ENCODE results near the gene CCDC69. TPM values are rescaled to one million over a fixed set of nuclear protein-coding genes. Genes with fewer than 3 reads are reported as not detected.

Gene CCDC69
- 69.3 and 77.6 TPM in 2 replicates for total RNA-seq (2013; cell fraction: nucleolus; rRNA removed)
- 91.1 and 104 TPM in 2 replicates for total RNA-seq (2014; rRNA removed)
- total RNA-seq (2014; rRNA removed; fragmentation: Illumina TruSeq; extraction: Trizol) = 78.8 and 80.3 TPM in 2 replicates
- total RNA-seq (2021) = 77.3 and 80.8 TPM in 2 replicates
- polyA plus RNA-seq (2011; ENCODE audit: low read depth) = 37.5 TPM
- 36.7 and 42.3 TPM in 2 replicates for polyA plus RNA-seq (2011; rRNA removed)
- 56.7 and 66.0 TPM in 2 replicates for polyA plus RNA-seq (2011; cell fraction: cytosol; rRNA removed)
- polyA plus RNA-seq (2011; cell fraction: nucleus; rRNA removed) = 16.1 and 18.3 TPM in 2 replicates
- 46.8 and 47.5 TPM in 2 replicates for polyA plus RNA-seq (2012)
- polyA plus RNA-seq (2014; fragmentation: Illumina TruSeq; extraction: Trizol) = 104 and 106 TPM in 2 replicates
- polyA plus RNA-seq (2014; fragmentation: Nextera tagmentation; extraction: Ambion mirVana) = 10 to 100 TPM; 13.5 to 21.4 TPM
- 89.6 and 102 TPM in 2 replicates for polyA plus RNA-seq (2014; rRNA removed)
- 10 to 100 TPM; 55.7 to 59.8 TPM for polyA plus RNA-seq (2016; fragmentation: Nextera tagmentation; extraction: Ambion mirVana)
- polyA minus RNA-seq (2011; rRNA and poly(A)+ RNA removed) = 32.8 and 41.3 TPM in 2 replicates
- polyA minus RNA-seq (2011; cell fraction: cytosol; rRNA and poly(A)+ RNA removed) = 11.4 and 17.0 TPM in 2 replicates
- 11.6 and 16.5 TPM in 2 replicates for polyA minus RNA-seq (2011; cell fraction: nucleus; rRNA and poly(A)+ RNA removed)
- percentile 88 among the genes with signal in this experiment for Bru-seq, nascent RNA
- BruChase-seq, experiment 1, labeled RNA remaining after a 6-hour chase = percentile 89 among the genes with signal in this experiment
- percentile 83 among the genes with signal in this experiment for BruChase-seq, experiment 2, labeled RNA remaining after a 2-hour chase
- long read RNA-seq, experiment 1, transcript CCDC69-201 (9 exons, 3,451 nt) = major isoform, 16 of 28 reads
- long read RNA-seq, experiment 1, partial matches to known transcripts = 0 of 28 reads
- long read RNA-seq, experiment 1, other reads (novel, unspliced or antisense) = 9 of 28 reads
- long read RNA-seq, experiment 2, partial matches to known transcripts = 0 of 38 reads
- long read RNA-seq, experiment 2, other reads (novel, unspliced or antisense) = 36 of 38 reads

DNA sequence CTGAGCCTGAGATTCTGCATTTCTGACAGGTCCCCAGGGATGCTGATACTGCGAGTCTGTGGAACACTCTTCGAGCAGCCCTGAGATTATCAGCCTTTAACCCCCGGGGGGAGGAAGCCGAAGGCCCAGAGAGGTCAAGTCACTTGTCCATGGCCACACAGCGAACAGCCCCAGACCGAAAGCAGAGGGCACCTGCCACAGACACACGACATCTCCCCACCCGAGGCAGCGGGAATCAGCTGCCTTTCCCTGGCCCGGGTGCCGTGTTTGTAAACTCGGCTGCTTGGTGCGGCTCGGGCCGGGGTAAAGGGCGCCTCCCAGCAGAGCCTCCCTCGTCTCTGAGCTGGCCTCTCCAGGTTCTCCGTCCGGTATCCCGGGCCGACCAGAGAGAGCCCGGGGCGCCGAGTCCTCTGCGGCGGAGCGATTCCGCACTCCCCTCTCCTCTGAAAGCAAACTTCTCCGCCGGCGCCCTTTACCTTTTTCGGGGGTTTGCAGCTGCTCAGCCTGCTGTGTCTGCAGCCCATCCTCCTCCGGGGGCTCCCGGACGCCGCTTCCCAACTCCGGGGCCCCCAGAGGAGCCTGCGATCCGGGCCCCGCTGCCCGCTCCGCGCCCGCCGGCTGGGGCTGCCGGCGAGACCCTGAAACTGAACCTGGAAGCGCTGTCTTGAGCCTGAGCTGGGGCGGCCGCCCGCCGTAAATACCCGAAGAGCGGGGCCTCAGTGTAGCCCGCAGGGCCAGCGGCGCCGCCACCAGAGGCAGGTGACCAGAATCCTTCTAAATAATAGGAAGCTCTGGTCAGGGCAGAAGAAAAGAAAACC is at the start of gene CCDC69:
Gene CCDC69 (minus strand): TSS at position 646 of the 818 bp plus-strand sequence. CDS start 122 bp downstream, at position 524.
- H3K9me3 ChIP-seq (replicated peaks; ENCODE audit: control insufficient read depth, insufficient read depth, low read length) = no peaks in the 10 kb centered on the region
- WGBS (ENCODE audit: insufficient coverage, insufficient replicate concordance, low lambda C conversion rate, missing lambda C conversion rate) = under 1% methylated on average over 56 of the region's 58 CpGs
- intact Hi-C loops (cut with micrococcal nuclease; ENCODE audit: unreplicated experiment) = loop anchor here (1.0 to 5.0 kb wide), 4 partner anchors 9 to 74 kb away; no protein-coding TSS in a partner anchor
- POLR2A ChIA-PET = interaction anchor here (0.5 to 17.1 kb wide), 17 partner anchors 10 to 141 kb away, joined by 3 to 290 read pairs (median 5); partner anchors contain the start of genes ANXA6, GM2A and TNIP1
- peak within 1 kb of the TSS; percentile 93 for H3K4me2 ChIP-seq (ENCODE audit: control insufficient read depth, insufficient read depth)
- H4K20me1 ChIP-seq (ENCODE audit: control insufficient read depth, insufficient read depth) = no peaks in the 10 kb centered on the region
- DNase-seq (ENCODE audit: low read depth, low spot score) = no peak
- RAD21 ChIA-PET (ENCODE audit: unreplicated experiment) = interaction anchor here (0.8 to 7.8 kb wide), 17 partner anchors 10 to 101 kb away, joined by 3 to 117 read pairs (median 6); partner anchors contain the start of genes ANXA6 and GM2A
- no peaks in the 10 kb centered on the region for H3K27me3 ChIP-seq (replicated peaks in 1 of 2; ENCODE audit: control insufficient read depth in 2 of 2, insufficient read depth in 2 of 2, low read length in 1 of 2)
- H3K36me3 ChIP-seq (ENCODE audit: control insufficient read depth in 2 of 2, insufficient read depth in 2 of 2, low read length in 1 of 2) = peaks cover 0 to 2% of the 10 kb centered on the region in 2 experiments; a peak in 1 of 4 replicates
- peak; percentile 82 for ATAC-seq
- H3K27ac ChIP-seq (ENCODE audit: control insufficient read depth, insufficient read depth) = peak within 1 kb of the TSS; percentile 89
- peak within 1 kb of the TSS; percentile 55 for H2AFZ ChIP-seq (ENCODE audit: control insufficient read depth, low read depth, low read length)
- no peak for FAIRE-seq
- H3K4me3 ChIP-seq = peak within 1 kb of the TSS; percentile 97
- peaks cover 24% of the 10 kb centered on the region for H3K4me1 ChIP-seq (ENCODE audit: control insufficient read depth, insufficient read depth, low read length)
- H3K9ac ChIP-seq (ENCODE audit: control insufficient read depth, insufficient read depth, low read length) = peak within 1 kb of the TSS; percentile 91
- SMC1A ChIA-PET (ENCODE audit: uncharacterized antibody, unreplicated experiment) = interaction anchor here (0.6 to 18.6 kb wide), 13 partner anchors 8 to 498 kb away, joined by 3 to 325 read pairs (median 5); partner anchors contain the start of gene GM2A
- TSS peak; percentile 49 for BruUV-seq (replicated peaks)
- peaks cover 56% of the 10 kb centered on the region for H3K79me2 ChIP-seq (ENCODE audit: control insufficient read depth, insufficient read depth, low read length)
- in situ Hi-C loops (cut with MboI) = no loop called here
- CTCF ChIA-PET = interaction anchor here (0.8 to 17.0 kb wide), 11 partner anchors 12 to 125 kb away, joined by 3 to 293 read pairs (median 9); partner anchors contain the start of gene GM2A
- TF ChIP-seq, protein P1, sequence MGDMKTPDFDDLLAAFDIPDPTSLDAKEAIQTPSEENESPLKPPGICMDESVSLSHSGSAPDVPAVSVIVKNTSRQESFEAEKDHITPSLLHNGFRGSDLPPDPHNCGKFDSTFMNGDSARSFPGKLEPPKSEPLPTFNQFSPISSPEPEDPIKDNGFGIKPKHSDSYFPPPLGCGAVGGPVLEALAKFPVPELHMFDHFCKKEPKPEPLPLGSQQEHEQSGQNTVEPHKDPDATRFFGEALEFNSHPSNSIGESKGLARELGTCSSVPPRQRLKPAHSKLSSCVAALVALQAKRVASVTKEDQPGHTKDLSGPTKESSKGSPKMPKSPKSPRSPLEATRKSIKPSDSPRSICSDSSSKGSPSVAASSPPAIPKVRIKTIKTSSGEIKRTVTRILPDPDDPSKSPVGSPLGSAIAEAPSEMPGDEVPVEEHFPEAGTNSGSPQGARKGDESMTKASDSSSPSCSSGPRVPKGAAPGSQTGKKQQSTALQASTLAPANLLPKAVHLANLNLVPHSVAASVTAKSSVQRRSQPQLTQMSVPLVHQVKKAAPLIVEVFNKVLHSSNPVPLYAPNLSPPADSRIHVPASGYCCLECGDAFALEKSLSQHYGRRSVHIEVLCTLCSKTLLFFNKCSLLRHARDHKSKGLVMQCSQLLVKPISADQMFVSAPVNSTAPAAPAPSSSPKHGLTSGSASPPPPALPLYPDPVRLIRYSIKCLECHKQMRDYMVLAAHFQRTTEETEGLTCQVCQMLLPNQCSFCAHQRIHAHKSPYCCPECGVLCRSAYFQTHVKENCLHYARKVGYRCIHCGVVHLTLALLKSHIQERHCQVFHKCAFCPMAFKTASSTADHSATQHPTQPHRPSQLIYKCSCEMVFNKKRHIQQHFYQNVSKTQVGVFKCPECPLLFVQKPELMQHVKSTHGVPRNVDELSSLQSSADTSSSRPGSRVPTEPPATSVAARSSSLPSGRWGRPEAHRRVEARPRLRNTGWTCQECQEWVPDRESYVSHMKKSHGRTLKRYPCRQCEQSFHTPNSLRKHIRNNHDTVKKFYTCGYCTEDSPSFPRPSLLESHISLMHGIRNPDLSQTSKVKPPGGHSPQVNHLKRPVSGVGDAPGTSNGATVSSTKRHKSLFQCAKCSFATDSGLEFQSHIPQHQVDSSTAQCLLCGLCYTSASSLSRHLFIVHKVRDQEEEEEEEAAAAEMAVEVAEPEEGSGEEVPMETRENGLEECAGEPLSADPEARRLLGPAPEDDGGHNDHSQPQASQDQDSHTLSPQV (IDR thresholded peaks at IDR 0.05) = no peak
- TF ChIP-seq, protein P2, sequence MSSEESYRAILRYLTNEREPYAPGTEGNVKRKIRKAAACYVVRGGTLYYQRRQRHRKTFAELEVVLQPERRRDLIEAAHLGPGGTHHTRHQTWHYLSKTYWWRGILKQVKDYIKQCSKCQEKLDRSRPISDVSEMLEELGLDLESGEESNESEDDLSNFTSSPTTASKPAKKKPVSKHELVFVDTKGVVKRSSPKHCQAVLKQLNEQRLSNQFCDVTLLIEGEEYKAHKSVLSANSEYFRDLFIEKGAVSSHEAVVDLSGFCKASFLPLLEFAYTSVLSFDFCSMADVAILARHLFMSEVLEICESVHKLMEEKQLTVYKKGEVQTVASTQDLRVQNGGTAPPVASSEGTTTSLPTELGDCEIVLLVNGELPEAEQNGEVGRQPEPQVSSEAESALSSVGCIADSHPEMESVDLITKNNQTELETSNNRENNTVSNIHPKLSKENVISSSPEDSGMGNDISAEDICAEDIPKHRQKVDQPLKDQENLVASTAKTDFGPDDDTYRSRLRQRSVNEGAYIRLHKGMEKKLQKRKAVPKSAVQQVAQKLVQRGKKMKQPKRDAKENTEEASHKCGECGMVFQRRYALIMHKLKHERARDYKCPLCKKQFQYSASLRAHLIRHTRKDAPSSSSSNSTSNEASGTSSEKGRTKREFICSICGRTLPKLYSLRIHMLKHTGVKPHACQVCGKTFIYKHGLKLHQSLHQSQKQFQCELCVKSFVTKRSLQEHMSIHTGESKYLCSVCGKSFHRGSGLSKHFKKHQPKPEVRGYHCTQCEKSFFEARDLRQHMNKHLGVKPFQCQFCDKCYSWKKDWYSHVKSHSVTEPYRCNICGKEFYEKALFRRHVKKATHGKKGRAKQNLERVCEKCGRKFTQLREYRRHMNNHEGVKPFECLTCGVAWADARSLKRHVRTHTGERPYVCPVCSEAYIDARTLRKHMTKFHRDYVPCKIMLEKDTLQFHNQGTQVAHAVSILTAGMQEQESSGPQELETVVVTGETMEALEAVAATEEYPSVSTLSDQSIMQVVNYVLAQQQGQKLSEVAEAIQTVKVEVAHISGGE (CRISPR knock-in tag; IDR thresholded peaks at IDR 0.05) = no peak
- TF ChIP-seq, protein P3, sequence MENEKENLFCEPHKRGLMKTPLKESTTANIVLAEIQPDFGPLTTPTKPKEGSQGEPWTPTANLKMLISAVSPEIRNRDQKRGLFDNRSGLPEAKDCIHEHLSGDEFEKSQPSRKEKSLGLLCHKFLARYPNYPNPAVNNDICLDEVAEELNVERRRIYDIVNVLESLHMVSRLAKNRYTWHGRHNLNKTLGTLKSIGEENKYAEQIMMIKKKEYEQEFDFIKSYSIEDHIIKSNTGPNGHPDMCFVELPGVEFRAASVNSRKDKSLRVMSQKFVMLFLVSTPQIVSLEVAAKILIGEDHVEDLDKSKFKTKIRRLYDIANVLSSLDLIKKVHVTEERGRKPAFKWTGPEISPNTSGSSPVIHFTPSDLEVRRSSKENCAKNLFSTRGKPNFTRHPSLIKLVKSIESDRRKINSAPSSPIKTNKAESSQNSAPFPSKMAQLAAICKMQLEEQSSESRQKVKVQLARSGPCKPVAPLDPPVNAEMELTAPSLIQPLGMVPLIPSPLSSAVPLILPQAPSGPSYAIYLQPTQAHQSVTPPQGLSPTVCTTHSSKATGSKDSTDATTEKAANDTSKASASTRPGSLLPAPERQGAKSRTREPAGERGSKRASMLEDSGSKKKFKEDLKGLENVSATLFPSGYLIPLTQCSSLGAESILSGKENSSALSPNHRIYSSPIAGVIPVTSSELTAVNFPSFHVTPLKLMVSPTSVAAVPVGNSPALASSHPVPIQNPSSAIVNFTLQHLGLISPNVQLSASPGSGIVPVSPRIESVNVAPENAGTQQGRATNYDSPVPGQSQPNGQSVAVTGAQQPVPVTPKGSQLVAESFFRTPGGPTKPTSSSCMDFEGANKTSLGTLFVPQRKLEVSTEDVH (IDR thresholded peaks at IDR 0.05; ENCODE audit: low read depth, partially characterized antibody) = no peak
- peak; percentile 58; the same call in 1 of the 2 replicates for TF ChIP-seq TAF1 (IDR thresholded peaks at IDR 0.05; ENCODE audit: borderline replicate concordance, low read depth, low read length)

All from GM12878 (cell line).